ENCODE data around the gene STK32B. TPM values are rescaled to one million over a fixed set of nuclear protein-coding genes. Genes with fewer than 3 reads are reported as not detected.

Gene STK32B
- total and polyA plus RNA-seq, 10 donors, result 0.03 to 0.87 (median 0.36) TPM

DNA sequence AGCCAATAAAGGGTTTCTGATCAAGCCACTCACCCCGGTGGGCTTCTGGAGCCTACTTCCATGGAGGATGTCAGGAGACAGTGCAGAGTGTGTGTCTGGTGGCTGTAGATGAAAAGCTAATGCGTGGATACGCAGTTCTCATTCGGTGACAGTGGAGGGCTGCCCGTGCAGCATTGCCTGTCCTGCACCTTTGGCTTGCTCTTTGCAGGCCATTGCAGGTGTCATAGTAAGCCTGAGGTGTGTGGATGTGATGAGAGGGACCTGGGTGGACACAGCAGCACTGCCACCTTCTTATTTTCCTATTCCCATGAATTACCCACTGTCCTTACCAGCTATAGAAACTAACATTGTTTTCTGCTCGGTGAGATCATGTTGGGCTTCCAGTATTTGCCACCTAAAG lies 101.2 kb downstream of the STK32B start:
- no peak for DNase-seq
- H3K36me3 ChIP-seq, result no peaks in the 10 kb centered on the region
- no peaks in the 10 kb centered on the region for H3K9me3 ChIP-seq
- no peak overlapping the region for H3K27ac ChIP-seq
- no peaks in the 10 kb centered on the region for H3K27me3 ChIP-seq (replicated peaks in 1 of 7)
- no peaks in the 10 kb centered on the region for H3K4me1 ChIP-seq
- no peak for TF ChIP-seq POLR2A (IDR thresholded peaks at IDR 0.05)
- TF ChIP-seq, protein P1, sequence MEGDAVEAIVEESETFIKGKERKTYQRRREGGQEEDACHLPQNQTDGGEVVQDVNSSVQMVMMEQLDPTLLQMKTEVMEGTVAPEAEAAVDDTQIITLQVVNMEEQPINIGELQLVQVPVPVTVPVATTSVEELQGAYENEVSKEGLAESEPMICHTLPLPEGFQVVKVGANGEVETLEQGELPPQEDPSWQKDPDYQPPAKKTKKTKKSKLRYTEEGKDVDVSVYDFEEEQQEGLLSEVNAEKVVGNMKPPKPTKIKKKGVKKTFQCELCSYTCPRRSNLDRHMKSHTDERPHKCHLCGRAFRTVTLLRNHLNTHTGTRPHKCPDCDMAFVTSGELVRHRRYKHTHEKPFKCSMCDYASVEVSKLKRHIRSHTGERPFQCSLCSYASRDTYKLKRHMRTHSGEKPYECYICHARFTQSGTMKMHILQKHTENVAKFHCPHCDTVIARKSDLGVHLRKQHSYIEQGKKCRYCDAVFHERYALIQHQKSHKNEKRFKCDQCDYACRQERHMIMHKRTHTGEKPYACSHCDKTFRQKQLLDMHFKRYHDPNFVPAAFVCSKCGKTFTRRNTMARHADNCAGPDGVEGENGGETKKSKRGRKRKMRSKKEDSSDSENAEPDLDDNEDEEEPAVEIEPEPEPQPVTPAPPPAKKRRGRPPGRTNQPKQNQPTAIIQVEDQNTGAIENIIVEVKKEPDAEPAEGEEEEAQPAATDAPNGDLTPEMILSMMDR (IDR thresholded peaks at IDR 0.05 in 8 of 11, conservative IDR thresholded peaks at IDR 0.05 in 3 of 11), result no peak
- TF ChIP-seq POLR2AphosphoS5 (IDR thresholded peaks at IDR 0.05), result no peak
- intact Hi-C loops (cut with DNase I; ENCODE audit: low total_unique reads), result no loop called here
- no peak overlapping the region for H3K4me3 ChIP-seq
- WGBS, 5 donors, result 75 to 96% (median 86%) methylated on average over 6 of the region's 6 CpGs

DNA sequence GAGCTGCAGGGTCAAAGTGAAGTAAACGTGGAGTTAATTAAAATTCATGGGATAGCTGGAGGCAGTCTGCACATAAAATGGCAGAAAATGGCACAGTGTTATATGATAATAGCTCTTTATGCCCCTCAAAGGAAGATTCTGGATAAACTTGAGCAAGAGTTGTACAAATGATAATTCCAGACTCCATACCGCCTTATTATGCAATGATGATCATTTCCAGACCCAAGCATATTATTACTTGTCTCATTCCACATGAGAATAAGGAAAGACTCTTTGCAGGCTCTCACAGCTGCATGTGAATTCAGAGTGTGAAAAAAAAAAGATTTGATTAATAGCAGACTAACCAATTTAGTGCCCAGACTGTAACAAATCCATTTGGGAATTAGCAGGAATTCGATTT lies 105.4 kb downstream of the STK32B start:
- Histone ChIP-seq H3K4me1 (no peaks in the 10 kb centered on the region), H3K9me3 (no peaks in the 10 kb centered on the region), H3K27ac (no peak overlapping the region), H3K27me3 (replicated peaks in 1 of 7) (no peaks in the 10 kb centered on the region), H3K36me3 (no peaks in the 10 kb centered on the region), H3K4me3 (no peak overlapping the region)
- DNase-seq, result no peak
- 59 to 67% (median 67%) methylated on average over 3 of the region's 3 CpGs for WGBS, 5 donors
- intact Hi-C loops (cut with DNase I; ENCODE audit: low total_unique reads), result no loop called here
- TF ChIP-seq, protein P1 (IDR thresholded peaks at IDR 0.05 in 8 of 11, conservative IDR thresholded peaks at IDR 0.05 in 3 of 11), result no peak
- TF ChIP-seq POLR2A (IDR thresholded peaks at IDR 0.05) (no peak), POLR2AphosphoS5 (IDR thresholded peaks at IDR 0.05) (no peak)

DNA sequence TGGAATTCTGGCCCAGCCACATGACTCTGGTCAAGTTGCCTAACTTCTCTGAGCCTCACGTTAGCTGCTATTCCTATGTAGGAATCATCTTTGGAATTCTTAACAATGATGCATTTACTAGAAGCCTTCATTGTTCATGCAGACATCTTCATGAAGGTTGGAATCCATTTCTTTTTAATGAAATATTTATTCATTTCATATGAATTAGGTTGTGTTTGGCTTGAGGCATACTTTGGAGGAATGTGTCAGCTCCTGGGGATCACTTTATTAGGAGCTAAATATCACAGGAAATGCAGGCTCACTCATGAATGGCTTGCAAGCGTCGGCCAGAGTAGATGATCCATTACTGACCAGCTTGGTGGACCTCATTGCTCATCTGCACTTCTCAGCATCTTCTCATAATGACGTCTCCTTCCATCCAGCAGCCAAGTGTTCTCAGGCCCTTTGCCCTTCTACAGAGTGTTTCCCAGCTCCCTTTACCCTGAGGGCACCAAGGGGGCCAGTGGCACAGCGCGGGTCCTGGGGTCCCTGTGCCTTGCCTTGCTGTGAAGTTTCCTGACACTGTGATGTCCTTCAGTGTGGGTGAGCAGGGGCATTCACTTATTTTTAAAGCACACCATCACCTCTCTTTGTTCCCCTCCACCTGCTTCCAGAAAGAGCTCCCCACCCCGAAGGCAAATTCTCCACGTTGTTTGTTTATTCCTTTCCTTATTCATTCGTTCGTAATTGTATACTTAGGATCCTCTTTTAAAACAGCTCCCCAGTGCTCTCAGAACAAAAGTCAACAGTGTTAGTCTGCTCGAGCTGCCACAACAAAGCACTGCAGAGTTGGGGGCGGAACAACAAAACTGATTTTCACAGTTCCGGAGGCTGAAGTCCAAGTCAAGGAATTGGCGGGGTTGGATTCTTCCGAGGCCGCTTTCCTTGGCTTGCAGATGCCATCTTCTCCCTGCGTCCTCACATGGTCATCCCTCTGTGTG lies 106.8 kb downstream of the STK32B start:
- TF ChIP-seq, protein P1 (IDR thresholded peaks at IDR 0.05 in 8 of 11, conservative IDR thresholded peaks at IDR 0.05 in 3 of 11), result no peak
- no peak for TF ChIP-seq POLR2A (IDR thresholded peaks at IDR 0.05)
- no peak overlapping the region for H3K4me3 ChIP-seq
- DNase-seq, result no peak
- H3K36me3 ChIP-seq, result no peaks in the 10 kb centered on the region
- no peaks in the 10 kb centered on the region for H3K9me3 ChIP-seq
- H3K4me1 ChIP-seq, result no peaks in the 10 kb centered on the region
- no peaks in the 10 kb centered on the region for H3K27me3 ChIP-seq (replicated peaks in 1 of 7)
- no peak overlapping the region for H3K27ac ChIP-seq
- WGBS, 5 donors, result 84 to 89% (median 86%) methylated on average over 17 of the region's 17 CpGs
- intact Hi-C loops (cut with DNase I; ENCODE audit: low total_unique reads), result no loop called here

DNA sequence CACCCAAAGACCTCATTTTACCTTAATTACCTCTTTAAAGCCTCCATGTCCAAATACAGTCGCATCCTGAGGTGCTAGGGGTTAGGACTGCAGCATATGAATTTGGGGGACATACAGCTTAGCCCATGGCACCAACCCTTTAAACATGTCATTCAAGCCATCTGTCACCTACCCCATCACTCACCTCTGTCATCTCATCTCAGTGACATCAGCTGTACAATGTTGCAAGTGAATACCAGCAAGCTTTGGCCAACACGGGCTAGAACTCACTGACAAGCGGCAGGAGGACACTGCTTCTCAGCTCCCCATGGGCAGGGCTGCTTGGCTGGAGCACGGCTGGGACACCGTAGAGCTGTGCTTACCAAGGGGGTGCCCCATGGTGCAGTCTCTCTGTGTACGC lies 107.5 kb downstream of the STK32B start:
- Histone ChIP-seq H3K9me3 (no peaks in the 10 kb centered on the region), H3K4me1 (no peaks in the 10 kb centered on the region), H3K27me3 (replicated peaks in 1 of 7) (no peaks in the 10 kb centered on the region), H3K4me3 (no peak overlapping the region), H3K27ac (no peak overlapping the region), H3K36me3 (no peaks in the 10 kb centered on the region)
- no peak for DNase-seq
- intact Hi-C loops (cut with DNase I; ENCODE audit: low total_unique reads), result no loop called here
- TF ChIP-seq POLR2AphosphoS5 (IDR thresholded peaks at IDR 0.05) (no peak), POLR2A (IDR thresholded peaks at IDR 0.05) (no peak)
- TF ChIP-seq, protein P1 (IDR thresholded peaks at IDR 0.05 in 8 of 11, conservative IDR thresholded peaks at IDR 0.05 in 3 of 11), result no peak
- WGBS, 5 donors, result 90 to 98% (median 97%) methylated on average over 5 to 6 of the region's 6 CpGs

Measured in spleen (tissue), 11 donors.